Neuron (in vitro differentiated cells): Measurements from ENCODE around the gene WDR18.

Experiments used
- H2AFZ ChIP-seq: one replicate; pipeline ENCODE4 v1.6.1; 2013; ENCODE audit warnings: low read depth, mild to moderate bottlenecking, inconsistent platforms, low read length, moderate library complexity
- H3K27me3 ChIP-seq: one replicate; pipeline ENCODE4 v1.6.1; 2013; ENCODE audit warnings: low read length; ENCODE audit not compliant: insufficient read depth
- H3K36me3 ChIP-seq: one replicate; pipeline ENCODE4 v1.6.1; 2013; ENCODE audit warnings: low read length; ENCODE audit not compliant: insufficient read depth
- H3K4me1 ChIP-seq: one replicate; pipeline ENCODE4 v1.6.1; 2013; ENCODE audit warnings: low read length; ENCODE audit not compliant: insufficient read depth
- H3K4me3 ChIP-seq: 2 replicates; pipeline ENCODE4 v1.5.1; 2013; ENCODE audit warnings: mild to moderate bottlenecking, low read length, moderate library complexity
- H3K9me3 ChIP-seq: one replicate; pipeline ENCODE4 v1.6.1; 2013; ENCODE audit warnings: low read length

WDR18 gene

GRCh38 chr19:944171-944567 lies 40.0 kb upstream of the WDR18 start:
- H3K4me1 ChIP-seq, result peaks cover 9% of the 10 kb centered on the region
- no peak overlapping the region for H2AFZ ChIP-seq
- no peak overlapping the region for H3K4me3 ChIP-seq
- no peaks in the 10 kb centered on the region for H3K27me3 ChIP-seq
- peaks cover 6% of the 10 kb centered on the region for H3K36me3 ChIP-seq
- peaks cover 6% of the 10 kb centered on the region for H3K9me3 ChIP-seq

GRCh38 chr19:944663-945241 lies 39.4 kb upstream of the WDR18 start:
- Histone ChIP-seq H3K9me3 (peaks cover 6% of the 10 kb centered on the region), H3K4me3 (no peak overlapping the region), H2AFZ (no peak overlapping the region), H3K27me3 (no peaks in the 10 kb centered on the region), H3K36me3 (peaks cover 6% of the 10 kb centered on the region), H3K4me1 (peaks cover 9% of the 10 kb centered on the region)

GRCh38 chr19:945401-946252 lies 38.5 kb upstream of the WDR18 start:
- no peak overlapping the region for H2AFZ ChIP-seq
- peaks cover 6% of the 10 kb centered on the region for H3K9me3 ChIP-seq
- H3K27me3 ChIP-seq, result no peaks in the 10 kb centered on the region
- H3K4me1 ChIP-seq, result peaks cover 9% of the 10 kb centered on the region
- no peak overlapping the region for H3K4me3 ChIP-seq
- peaks cover 6% of the 10 kb centered on the region for H3K36me3 ChIP-seq

- no peak overlapping the region for H2AFZ ChIP-seq
These were observed 36.9 kb upstream of the WDR18 start for GRCh38 chr19:947090-947706.

GRCh38 chr19:947707-948539 lies 36.2 kb upstream of the WDR18 start:
- Histone ChIP-seq H3K9me3 (peaks cover 4% of the 10 kb centered on the region), H3K4me1 (no peaks in the 10 kb centered on the region), H3K36me3 (peaks cover 6% of the 10 kb centered on the region), H3K4me3 (no peak overlapping the region), H2AFZ (no peak overlapping the region), H3K27me3 (no peaks in the 10 kb centered on the region)

More at GRCh38 chr19:947090-947706, 36.9 kb upstream of the WDR18 start:
- Histone ChIP-seq H3K4me3 (no peak overlapping the region), H3K4me1 (peaks cover 6% of the 10 kb centered on the region), H3K27me3 (no peaks in the 10 kb centered on the region), H3K9me3 (peaks cover 6% of the 10 kb centered on the region), H3K36me3 (peaks cover 6% of the 10 kb centered on the region)

GRCh38 chr19:948842-949496 lies 35.2 kb upstream of the WDR18 start:
- Histone ChIP-seq H3K9me3 (no peaks in the 10 kb centered on the region), H3K4me3 (no peak overlapping the region), H3K27me3 (no peaks in the 10 kb centered on the region), H3K36me3 (peaks cover 6% of the 10 kb centered on the region), H2AFZ (no peak overlapping the region), H3K4me1 (no peaks in the 10 kb centered on the region)

- Histone ChIP-seq H3K9me3 (no peaks in the 10 kb centered on the region), H3K4me1 (no peaks in the 10 kb centered on the region), H3K4me3 (no peak overlapping the region), H2AFZ (no peak overlapping the region), H3K27me3 (no peaks in the 10 kb centered on the region), H3K36me3 (peaks cover 4% of the 10 kb centered on the region)
These were observed 33.6 kb upstream of the WDR18 start for GRCh38 chr19:950352-951066.

GRCh38 chr19:952049-952679 lies 32.0 kb upstream of the WDR18 start:
- no peaks in the 10 kb centered on the region for H3K27me3 ChIP-seq

GRCh38 chr19:952680-953444 lies 31.3 kb upstream of the WDR18 start:
- Histone ChIP-seq H3K36me3 (peaks cover 4% of the 10 kb centered on the region), H3K9me3 (no peaks in the 10 kb centered on the region), H3K27me3 (no peaks in the 10 kb centered on the region), H3K4me1 (peaks cover 12% of the 10 kb centered on the region), H3K4me3 (no peak overlapping the region), H2AFZ (no peak overlapping the region)

More at GRCh38 chr19:952049-952679, 32.0 kb upstream of the WDR18 start:
- Histone ChIP-seq H3K4me3 (no peak overlapping the region), H3K4me1 (peaks cover 12% of the 10 kb centered on the region), H2AFZ (no peak overlapping the region), H3K36me3 (peaks cover 4% of the 10 kb centered on the region), H3K9me3 (no peaks in the 10 kb centered on the region)

- H3K4me1 ChIP-seq, result peaks cover 12% of the 10 kb centered on the region
These were observed 30.5 kb upstream of the WDR18 start for GRCh38 chr19:953445-954271.

More at GRCh38 chr19:953445-954271, 30.5 kb upstream of the WDR18 start:
- Histone ChIP-seq H3K9me3 (no peaks in the 10 kb centered on the region), H3K27me3 (no peaks in the 10 kb centered on the region), H2AFZ (no peak overlapping the region), H3K36me3 (no peaks in the 10 kb centered on the region), H3K4me3 (no peak overlapping the region)
